Retinal pigment epithelial cell (primary cell): ENCODE results near the gene MLC1.

ENCODE experiments used
- DNase-seq: peaks from one replicate; pipeline ENCODE4 v3.0.0-alpha.2; 2010; ENCODE audit warnings: low read depth
- H3K4me3 ChIP-seq: 2 replicates; pipeline ENCODE4 v1.5.1; 2011; ENCODE audit warnings: mild to moderate bottlenecking, low read length, control low read depth, moderate library complexity
- CTCF ChIP-seq: conservative IDR thresholded peaks from 2 replicates; pipeline ENCODE4 v1.5.1; 2011; ENCODE audit warnings: low read depth, low read length, control low read depth, inconsistent platforms

The MLC1 gene

DNA sequence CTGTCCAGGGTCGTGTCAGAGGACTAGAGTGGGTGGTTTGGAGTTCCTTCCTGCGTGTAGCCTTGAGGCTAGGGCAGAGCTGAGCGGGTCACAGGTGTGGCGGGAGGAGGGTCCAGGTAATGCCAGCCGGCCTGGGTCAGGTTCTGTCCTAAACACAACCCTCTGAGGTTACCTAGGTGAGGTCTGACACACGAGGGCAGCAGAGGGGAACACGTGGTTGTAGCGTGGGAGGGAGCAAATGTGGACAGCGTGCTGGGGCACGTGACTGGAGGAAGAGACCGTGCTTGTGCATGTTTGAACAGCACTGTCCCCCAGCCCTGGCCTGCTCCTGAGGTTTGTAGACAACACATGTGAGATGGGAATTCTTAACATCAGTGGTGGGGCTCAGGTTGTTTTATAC, 17.7 kb upstream of the MLC1 start:
- no peak for DNase-seq
- H3K4me3 ChIP-seq = no peak overlapping the region
- peak; percentile 6 for TF ChIP-seq CTCF

DNA sequence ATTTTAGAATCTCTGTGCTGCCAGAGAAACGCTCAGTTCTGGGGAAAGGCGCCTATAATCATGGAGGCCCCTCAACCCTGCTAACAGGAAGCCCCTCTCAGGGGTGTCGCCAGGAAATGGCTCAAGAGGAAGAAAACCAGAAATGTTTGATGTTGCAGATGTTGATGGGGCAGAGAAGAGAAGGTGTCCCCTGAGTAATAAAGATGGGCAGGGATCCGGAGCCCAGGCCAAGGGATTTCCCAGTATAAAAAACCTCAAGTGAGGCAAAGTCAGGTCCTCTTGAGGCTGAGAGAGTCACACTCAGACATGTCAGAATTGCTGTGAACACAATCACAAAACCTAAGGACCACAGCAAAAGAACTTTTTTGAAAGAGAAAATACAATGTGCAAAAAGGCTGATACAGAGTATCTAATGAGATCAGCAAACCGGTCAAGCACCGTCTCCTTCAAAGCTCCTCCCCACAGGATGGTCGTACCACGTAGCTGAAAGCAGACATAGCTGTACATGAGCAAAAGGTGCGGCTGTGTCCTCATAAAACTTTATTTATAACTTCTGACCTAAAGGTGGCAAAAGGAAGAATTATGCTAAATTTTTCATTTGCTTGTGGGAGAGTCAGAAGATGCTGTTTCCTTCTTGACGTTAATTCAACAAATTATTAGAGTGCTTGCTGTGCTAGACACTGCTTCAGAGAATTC, 16.8 kb upstream of the MLC1 start:
- H3K4me3 ChIP-seq = no peak overlapping the region
- TF ChIP-seq CTCF = no peak
- no peak for DNase-seq

DNA sequence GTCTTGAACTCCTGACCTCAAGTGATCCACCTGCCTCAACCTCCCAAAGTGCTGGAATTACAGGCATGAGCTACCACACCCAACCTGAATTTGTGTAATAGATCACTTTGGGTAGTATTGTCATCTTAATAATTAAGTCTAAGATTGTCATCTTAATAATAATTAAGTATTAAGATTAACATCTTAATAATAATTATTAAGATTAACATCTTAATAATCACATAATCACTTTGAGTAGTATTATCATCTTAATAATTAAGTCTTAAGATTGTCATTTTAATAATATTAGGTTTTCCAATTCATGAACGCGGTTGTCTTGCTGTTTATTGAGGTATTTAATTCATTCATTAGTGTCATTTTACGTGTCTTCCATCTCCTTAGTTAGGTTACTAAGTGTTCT, 12.8 kb upstream of the MLC1 start:
- TF ChIP-seq CTCF = no peak
- H3K4me3 ChIP-seq = no peak overlapping the region
- no peak for DNase-seq

GRCh38 chr22:50092342-50092741, 7.1 kb upstream of the MLC1 start:
- no peak overlapping the region for H3K4me3 ChIP-seq
- DNase-seq = no peak

GRCh38 chr22:50091092-50091768, 6.0 kb upstream of the MLC1 start:
- H3K4me3 ChIP-seq = no peak overlapping the region
- no peak for TF ChIP-seq CTCF
- DNase-seq = no peak

More at GRCh38 chr22:50092342-50092741, 7.1 kb upstream of the MLC1 start:
- TF ChIP-seq CTCF = no peak

- no peak overlapping the region for H3K4me3 ChIP-seq
- no peak for TF ChIP-seq CTCF
- no peak for DNase-seq
Measured at GRCh38 chr22:50090412-50090714, 5.1 kb upstream of the MLC1 start.
